Type B pancreatic cell (in vitro differentiated cells): ENCODE data around the gene EIF4G1. TPM values are rescaled to one million over a fixed set of nuclear protein-coding genes. Genes with fewer than 3 reads are reported as not detected.

Experiments
- DNase-seq: peaks from one replicate; pipeline ENCODE4 v3.0.0; 2021; ENCODE audit warnings: mixed read lengths; ENCODE audit not compliant: unreplicated experiment; ENCODE audit errors: extremely low spot score
- H3K27ac Mint-ChIP-seq: 2 replicates; pipeline ENCODE4 v1.8.0; 2021; ENCODE audit warnings: mild to moderate bottlenecking, mixed read lengths
- H3K27me3 Mint-ChIP-seq: 2 replicates; pipeline ENCODE4 v1.8.0; 2021; ENCODE audit warnings: mixed read lengths
- H3K36me3 Mint-ChIP-seq: 2 replicates; pipeline ENCODE4 v1.8.0; 2021; ENCODE audit warnings: mixed read lengths
- H3K4me1 Mint-ChIP-seq: one replicate; pipeline ENCODE4 v1.8.0; 2021; ENCODE audit warnings: mixed read lengths; ENCODE audit not compliant: unreplicated experiment
- H3K4me3 Mint-ChIP-seq: 2 replicates; pipeline ENCODE4 v1.8.0; 2021; ENCODE audit warnings: mild to moderate bottlenecking, mixed read lengths
- H3K9me3 Mint-ChIP-seq: 2 replicates; pipeline ENCODE4 v1.8.0; 2021; ENCODE audit warnings: mixed read lengths
- CTCF ChIP-seq: fragments of 200-600 bp; sonication (generic); conservative IDR thresholded peaks from 2 replicates; pipeline ENCODE4 v1.5.0; 2021; ENCODE audit warnings: antibody characterized with exemption, mild to moderate bottlenecking
- total RNA-seq: library from RNA; stranded (reverse); gene quantifications from 2 replicates; pipeline ENCODE4 v1.2.1, GENCODE V29; 2021; ENCODE audit warnings: low replicate concordance

EIF4G1 gene
- total RNA-seq, 1 donor from 2014 or later = 371 TPM

GRCh38 chr3:184323696-184324095, 9.3 kb downstream of the EIF4G1 start:
- H3K4me1 Mint-ChIP-seq = peaks cover 3% of the 10 kb centered on the region
- H3K4me3 Mint-ChIP-seq = no peak overlapping the region
- no peaks in the 10 kb centered on the region for H3K9me3 Mint-ChIP-seq
- TF ChIP-seq CTCF = no peak
- H3K27ac Mint-ChIP-seq = no peak overlapping the region
- no peaks in the 10 kb centered on the region for H3K27me3 Mint-ChIP-seq
- no peak for DNase-seq
- H3K36me3 Mint-ChIP-seq = peaks cover 45% of the 10 kb centered on the region

- Mint-ChIP-seq H3K9me3 (no peaks in the 10 kb centered on the region), H3K27me3 (no peaks in the 10 kb centered on the region), H3K36me3 (peaks cover 52% of the 10 kb centered on the region), H3K4me1 (no peaks in the 10 kb centered on the region), H3K27ac (peak overlapping the region; percentile 46), H3K4me3 (no peak overlapping the region)
- no peak for TF ChIP-seq CTCF
- DNase-seq = no peak
Measured at GRCh38 chr3:184325269-184325668, 10.9 kb downstream of the EIF4G1 start.

GRCh38 chr3:184325715-184326369, 11.4 kb downstream of the EIF4G1 start:
- H3K4me3 Mint-ChIP-seq = no peak overlapping the region

GRCh38 chr3:184327171-184327570, 12.8 kb downstream of the EIF4G1 start:
- H3K27me3 Mint-ChIP-seq = no peaks in the 10 kb centered on the region
- no peaks in the 10 kb centered on the region for H3K4me1 Mint-ChIP-seq
- H3K27ac Mint-ChIP-seq = no peak overlapping the region
- H3K4me3 Mint-ChIP-seq = no peak overlapping the region
- DNase-seq = no peak
- no peak for TF ChIP-seq CTCF
- H3K9me3 Mint-ChIP-seq = no peaks in the 10 kb centered on the region
- H3K36me3 Mint-ChIP-seq = peaks cover 45% of the 10 kb centered on the region

More at GRCh38 chr3:184325715-184326369, 11.4 kb downstream of the EIF4G1 start:
- H3K4me1 Mint-ChIP-seq = no peaks in the 10 kb centered on the region
- no peaks in the 10 kb centered on the region for H3K27me3 Mint-ChIP-seq
- no peak for TF ChIP-seq CTCF
- no peaks in the 10 kb centered on the region for H3K9me3 Mint-ChIP-seq
- H3K27ac Mint-ChIP-seq = no peak overlapping the region
- peaks cover 49% of the 10 kb centered on the region for H3K36me3 Mint-ChIP-seq
- no peak for DNase-seq

- no peaks in the 10 kb centered on the region for H3K9me3 Mint-ChIP-seq
- no peak overlapping the region for H3K4me3 Mint-ChIP-seq
- no peak for TF ChIP-seq CTCF
- H3K27me3 Mint-ChIP-seq = no peaks in the 10 kb centered on the region
- H3K36me3 Mint-ChIP-seq = peaks cover 46% of the 10 kb centered on the region
- no peaks in the 10 kb centered on the region for H3K4me1 Mint-ChIP-seq
- H3K27ac Mint-ChIP-seq = peak overlapping the region; percentile 43
- no peak for DNase-seq
Measured at GRCh38 chr3:184328516-184328915, 14.1 kb downstream of the EIF4G1 start.
